ENCODE measurements around the gene R3HDM1. TPM values are rescaled to one million over a fixed set of nuclear protein-coding genes. Genes with fewer than 3 reads are reported as not detected.

R3HDM1 gene
- total and polyA plus RNA-seq, 12 donors = 9.4 to 42.7 (median 20.9) TPM

DNA sequence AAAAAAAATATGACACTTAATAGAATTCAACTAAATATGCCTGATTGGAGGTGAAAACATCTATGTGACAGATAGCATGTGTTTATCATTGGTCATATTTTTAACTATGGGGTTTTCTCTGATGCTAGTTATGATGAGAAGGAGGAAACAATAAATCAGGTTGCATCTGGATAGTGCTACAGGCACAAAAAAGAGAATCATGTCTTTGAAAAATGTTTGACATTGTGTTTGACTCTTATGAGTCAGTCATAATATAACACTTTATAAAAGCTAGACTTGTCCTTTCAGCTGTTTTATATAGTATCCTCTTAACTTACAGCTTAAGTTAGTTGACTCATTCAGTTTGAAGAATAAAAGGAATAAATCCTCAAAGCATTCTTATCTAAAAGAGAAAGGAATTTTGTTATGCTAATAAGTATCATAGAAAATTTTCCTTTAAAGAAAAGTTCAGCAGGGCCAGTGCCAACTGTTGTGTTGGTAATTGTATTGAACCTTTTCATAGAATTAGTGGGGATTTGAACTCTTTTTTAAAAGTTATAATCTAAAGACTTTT lies 131.9 kb downstream of the R3HDM1 start:
- Histone ChIP-seq H3K36me3 (replicated peaks in 1 of 2) (no peaks in the 10 kb centered on the region), H3K4me1 (replicated peaks in 1 of 2) (no peaks in the 10 kb centered on the region), H3K27ac (no peak overlapping the region), H3K27me3 (no peaks in the 10 kb centered on the region), H3K4me3 (no peak overlapping the region), H3K9me3 (replicated peaks in 1 of 3) (no peaks in the 10 kb centered on the region)
- no peak for DNase-seq
- intact Hi-C loops (cut with DNase I) = no loop called here
- TF ChIP-seq, protein P1, sequence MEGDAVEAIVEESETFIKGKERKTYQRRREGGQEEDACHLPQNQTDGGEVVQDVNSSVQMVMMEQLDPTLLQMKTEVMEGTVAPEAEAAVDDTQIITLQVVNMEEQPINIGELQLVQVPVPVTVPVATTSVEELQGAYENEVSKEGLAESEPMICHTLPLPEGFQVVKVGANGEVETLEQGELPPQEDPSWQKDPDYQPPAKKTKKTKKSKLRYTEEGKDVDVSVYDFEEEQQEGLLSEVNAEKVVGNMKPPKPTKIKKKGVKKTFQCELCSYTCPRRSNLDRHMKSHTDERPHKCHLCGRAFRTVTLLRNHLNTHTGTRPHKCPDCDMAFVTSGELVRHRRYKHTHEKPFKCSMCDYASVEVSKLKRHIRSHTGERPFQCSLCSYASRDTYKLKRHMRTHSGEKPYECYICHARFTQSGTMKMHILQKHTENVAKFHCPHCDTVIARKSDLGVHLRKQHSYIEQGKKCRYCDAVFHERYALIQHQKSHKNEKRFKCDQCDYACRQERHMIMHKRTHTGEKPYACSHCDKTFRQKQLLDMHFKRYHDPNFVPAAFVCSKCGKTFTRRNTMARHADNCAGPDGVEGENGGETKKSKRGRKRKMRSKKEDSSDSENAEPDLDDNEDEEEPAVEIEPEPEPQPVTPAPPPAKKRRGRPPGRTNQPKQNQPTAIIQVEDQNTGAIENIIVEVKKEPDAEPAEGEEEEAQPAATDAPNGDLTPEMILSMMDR (IDR thresholded peaks at IDR 0.05) = no peak

DNA sequence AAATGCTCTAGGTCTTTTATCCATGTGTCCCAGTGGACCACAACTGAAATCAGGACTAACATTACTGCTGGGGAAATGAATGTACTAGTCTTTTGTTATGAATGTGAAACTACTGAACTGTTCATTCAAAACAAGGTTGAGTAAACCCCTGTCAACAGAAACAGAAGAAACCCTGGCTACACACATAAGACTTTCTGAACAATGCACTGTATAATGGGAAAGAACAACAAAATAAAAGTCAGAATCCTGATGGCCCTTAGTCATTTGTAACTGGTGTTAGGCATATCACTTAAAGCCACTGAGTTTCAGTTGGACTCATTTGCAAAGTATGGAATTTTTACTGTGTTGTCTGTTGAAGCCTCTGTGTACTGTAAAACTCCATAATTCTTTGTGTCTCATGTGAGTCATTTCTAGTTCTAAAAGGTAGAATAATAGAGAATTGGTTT lies 133.4 kb downstream of the R3HDM1 start:
- intact Hi-C loops (cut with DNase I) = no loop called here
- Histone ChIP-seq H3K4me1 (replicated peaks in 1 of 2) (no peaks in the 10 kb centered on the region), H3K36me3 (replicated peaks in 1 of 2) (no peaks in the 10 kb centered on the region), H3K27ac (no peak overlapping the region), H3K4me3 (no peak overlapping the region), H3K9me3 (replicated peaks in 1 of 3) (no peaks in the 10 kb centered on the region), H3K27me3 (no peaks in the 10 kb centered on the region)
- TF ChIP-seq POLR2A (IDR thresholded peaks at IDR 0.05) = no peak
- TF ChIP-seq, protein P1 (IDR thresholded peaks at IDR 0.05) = no peak
- no peak for DNase-seq

DNA sequence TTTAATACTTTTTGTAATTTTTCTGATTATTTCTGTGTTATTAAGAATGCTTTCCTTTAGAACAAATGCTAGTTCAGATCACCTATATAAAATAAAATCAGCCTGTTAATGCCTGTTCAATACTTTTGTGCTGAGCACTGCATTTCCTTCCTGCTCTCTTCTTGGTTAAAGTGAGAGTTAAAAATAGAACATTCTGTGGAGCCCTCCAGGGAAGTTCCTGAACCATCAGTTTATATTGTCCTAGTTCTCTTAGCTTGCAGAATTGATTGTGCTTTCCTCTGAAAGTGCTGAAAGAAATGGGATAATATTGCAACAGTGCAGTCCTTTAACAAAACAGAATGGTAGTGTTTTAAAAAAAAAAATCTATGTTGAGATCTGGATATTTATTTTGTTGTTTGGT lies 135.8 kb downstream of the R3HDM1 start:
- H3K9me3 ChIP-seq (replicated peaks in 1 of 3) = no peaks in the 10 kb centered on the region
- no peaks in the 10 kb centered on the region for H3K4me1 ChIP-seq (replicated peaks in 1 of 2)
- intact Hi-C loops (cut with DNase I) = no loop called here
- DNase-seq = no peak
- no peaks in the 10 kb centered on the region for H3K27me3 ChIP-seq
- TF ChIP-seq POLR2A (IDR thresholded peaks at IDR 0.05) = no peak
- TF ChIP-seq, protein P1 (IDR thresholded peaks at IDR 0.05) = no peak
- H3K36me3 ChIP-seq (replicated peaks in 1 of 2) = no peaks in the 10 kb centered on the region
- no peak overlapping the region for H3K4me3 ChIP-seq
- H3K27ac ChIP-seq = no peak overlapping the region

DNA sequence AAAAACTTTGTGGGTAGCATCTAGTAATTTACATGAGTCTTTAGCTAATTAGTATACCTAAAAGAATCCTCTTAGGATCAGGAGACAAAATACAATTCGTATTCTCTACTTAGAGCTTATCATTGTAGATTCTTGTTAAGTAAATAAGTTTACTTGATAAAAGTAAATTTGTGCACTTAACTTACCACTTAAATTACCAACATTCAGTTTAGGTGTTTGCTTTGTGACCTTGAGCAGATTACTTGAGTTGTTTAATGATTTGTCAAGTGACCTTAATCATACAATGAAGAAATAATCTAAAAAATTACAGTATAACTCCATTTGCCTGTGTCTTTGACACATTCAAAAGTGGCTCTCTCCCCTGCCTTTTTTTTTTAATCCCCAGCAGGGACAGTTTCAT lies 143.2 kb downstream of the R3HDM1 start:
- DNase-seq = no peak
- TF ChIP-seq, protein P1 (IDR thresholded peaks at IDR 0.05) = no peak
- no peak for TF ChIP-seq POLR2A (IDR thresholded peaks at IDR 0.05)
- intact Hi-C loops (cut with DNase I) = no loop called here
- no peaks in the 10 kb centered on the region for H3K27me3 ChIP-seq
- H3K36me3 ChIP-seq (replicated peaks in 1 of 2) = no peaks in the 10 kb centered on the region
- no peak overlapping the region for H3K27ac ChIP-seq
- no peaks in the 10 kb centered on the region for H3K9me3 ChIP-seq (replicated peaks in 1 of 3)
- no peak overlapping the region for H3K4me3 ChIP-seq
- H3K4me1 ChIP-seq (replicated peaks in 1 of 2) = no peaks in the 10 kb centered on the region
- WGBS, 4 donors = 91 to 100% (median 94%) methylated on average over 1 of the region's 1 CpG
